ENCODE measurements around the gene ZCWPW1. TPM values are rescaled to one million over a fixed set of nuclear protein-coding genes. Genes with fewer than 3 reads are reported as not detected.
A peak's percentile ranks its signal among the peaks of the same experiment; 100 is the strongest.

ZCWPW1 gene
- total and polyA plus RNA-seq, 10 of the 15 experiments (the other 5 are each of a cell fraction or from before 2014, with no cell fraction given), result 1.3 to 4.4 (median 3.7) TPM

DNA sequence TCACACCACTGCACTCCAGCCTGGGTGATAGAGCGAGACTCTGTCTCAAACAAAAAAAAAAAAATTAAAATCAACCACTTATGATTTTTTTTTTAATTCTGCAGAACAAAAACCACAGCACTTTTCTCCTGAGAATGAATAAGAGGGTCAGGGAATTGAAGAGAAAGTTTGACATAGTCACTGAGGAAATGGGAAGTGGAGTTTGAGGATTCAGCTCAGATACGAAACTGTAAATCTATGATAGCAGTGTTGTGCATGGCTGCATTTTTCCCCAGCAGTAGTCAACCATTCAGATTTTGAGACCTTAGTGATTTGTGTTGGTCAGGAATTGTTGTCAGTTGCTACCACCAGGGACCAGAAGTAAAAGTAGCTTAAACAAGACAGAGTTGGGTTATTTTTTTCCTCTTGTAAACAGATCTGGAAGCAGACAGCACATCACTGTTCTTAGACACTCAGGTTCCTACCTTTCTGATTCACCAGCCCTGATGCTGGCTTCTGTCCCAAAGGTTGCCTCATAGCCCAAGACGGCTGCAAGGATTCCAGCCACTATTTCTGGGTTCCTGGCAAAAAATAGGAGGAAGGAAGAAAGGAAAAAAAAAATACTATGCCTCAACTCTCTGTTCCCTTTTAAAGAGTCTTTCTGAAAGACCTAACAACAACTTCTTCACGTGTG lies 35.1 kb downstream of the ZCWPW1 start:
- CTCF ChIA-PET, result interaction anchor here (0.6 to 2.5 kb wide), 5 partner anchors 9 to 28 kb away, joined by 3 to 18 read pairs (median 7); no protein-coding TSS in a partner anchor
- Histone ChIP-seq H3K79me2 (ENCODE audit: control insufficient read depth, insufficient read depth, low read length) (no peaks in the 10 kb centered on the region), H3K9me3 (replicated peaks; ENCODE audit: control insufficient read depth, insufficient read depth, low read length) (no peaks in the 10 kb centered on the region), H3K4me1 (ENCODE audit: control insufficient read depth, insufficient read depth, low read length) (peaks cover 33% of the 10 kb centered on the region), H4K20me1 (ENCODE audit: control insufficient read depth, insufficient read depth) (no peaks in the 10 kb centered on the region), H3K27ac (ENCODE audit: control insufficient read depth, insufficient read depth) (no peak overlapping the region), H3K36me3 (ENCODE audit: control insufficient read depth in 2 of 2, insufficient read depth in 2 of 2, low read length in 1 of 2) (peaks cover 0 to 2% of the 10 kb centered on the region in 2 experiments; a peak in 2 of 4 replicates), H3K4me2 (ENCODE audit: control insufficient read depth, insufficient read depth) (peak overlapping the region; percentile 11), H3K27me3 (replicated peaks in 1 of 2; ENCODE audit: control insufficient read depth in 2 of 2, insufficient read depth in 2 of 2, low read length in 1 of 2) (no peaks in the 10 kb centered on the region), H3K4me3 (no peak overlapping the region), H2AFZ (ENCODE audit: control insufficient read depth, low read depth, low read length) (no peak overlapping the region), H3K9ac (ENCODE audit: control insufficient read depth, insufficient read depth, low read length) (no peak overlapping the region)
- in situ Hi-C loops (cut with MboI), result no loop called here
- intact Hi-C loops (cut with micrococcal nuclease; ENCODE audit: unreplicated experiment), result no loop called here
- DNase-seq (ENCODE audit: low read depth, low spot score), result no peak
- 73% methylated on average over 4 of the region's 4 CpGs for WGBS (ENCODE audit: insufficient coverage, insufficient replicate concordance, low lambda C conversion rate, missing lambda C conversion rate)
- ATAC-seq, result peak; percentile 26
- SMC1A ChIA-PET (ENCODE audit: uncharacterized antibody, unreplicated experiment), result interaction anchor here (0.7 to 2.5 kb wide), 10 partner anchors 10 to 28 kb away, joined by 3 to 13 read pairs (median 6); no protein-coding TSS in a partner anchor
- RAD21 ChIA-PET (ENCODE audit: unreplicated experiment), result interaction anchor here (0.6 to 2.8 kb wide), 7 partner anchors 9 to 261 kb away, joined by 3 to 14 read pairs (median 4); no protein-coding TSS in a partner anchor
- POLR2A ChIA-PET, result interaction anchor here (0.6 to 2.2 kb wide), 11 partner anchors 7 to 38 kb away, joined by 3 to 11 read pairs (median 3); partner anchors contain the start of gene ZCWPW1
- peak; percentile 59 for FAIRE-seq
- no TSS peak for BruUV-seq (replicated peaks)
- TF ChIP-seq SPI1 (IDR thresholded peaks at IDR 0.05; ENCODE audit: borderline replicate concordance, insufficient read depth, low read depth, low read length), result peak; percentile 57
- 0 out of 2 replicates have a peak, but pooled peaks have one; percentile 39 for TF ChIP-seq IKZF1 (conservative IDR thresholded peaks at IDR 0.05)
- TF ChIP-seq SMARCA5 (IDR thresholded peaks at IDR 0.05), result peak; percentile 58; the same call in 1 of the 2 replicates
- TF ChIP-seq ZNF622 (IDR thresholded peaks at IDR 0.05), result no peak
- TF ChIP-seq DPF2 (IDR thresholded peaks at IDR 0.05), result no peak
- TF ChIP-seq IKZF2 (IDR thresholded peaks at IDR 0.05), result peak; percentile 35 to 48; a peak in 3 of 4 replicates
- TF ChIP-seq KDM1A (IDR thresholded peaks at IDR 0.05; ENCODE audit: borderline replicate concordance), result no peak
